Endodermal cell (in vitro differentiated cells): ENCODE measurements around the gene DYNC2LI1. TPM values are rescaled to one million over a fixed set of nuclear protein-coding genes. Genes with fewer than 3 reads are reported as not detected.

Experiments used
- DNase-seq: peaks from one replicate; pipeline ENCODE4 v3.0.0-alpha.2; 2017
- H3K27ac ChIP-seq: 2 replicates; pipeline ENCODE4 v1.5.1; 2013; ENCODE audit warnings: mild to moderate bottlenecking, low read depth, low read length, moderate library complexity
- H3K27me3 ChIP-seq: 2 replicates; pipeline ENCODE4 v1.6.1; 2013; ENCODE audit warnings: mild to moderate bottlenecking, low read length, moderate library complexity; ENCODE audit not compliant: insufficient read depth, control insufficient read depth, poor library complexity, severe bottlenecking
- H3K36me3 ChIP-seq: 2 replicates; pipeline ENCODE4 v1.7.0; 2013; ENCODE audit warnings: mild to moderate bottlenecking, low read length, moderate library complexity; ENCODE audit not compliant: control insufficient read depth, insufficient read depth
- H3K4me1 ChIP-seq: one replicate; pipeline ENCODE4 v1.7.0; 2013; ENCODE audit warnings: low read length; ENCODE audit not compliant: control insufficient read depth, insufficient read depth
- H3K4me3 ChIP-seq: 2 replicates; pipeline ENCODE4 v1.5.1; 2013; ENCODE audit warnings: mild to moderate bottlenecking, low read length, moderate library complexity
- H3K9ac ChIP-seq: 2 replicates; pipeline ENCODE4 v1.6.1; 2013; ENCODE audit warnings: mild to moderate bottlenecking, low read length, moderate library complexity; ENCODE audit not compliant: poor library complexity, severe bottlenecking; ENCODE audit errors: extremely low read depth
- H3K9me3 ChIP-seq: 2 replicates; pipeline ENCODE4 v1.6.1; 2013; ENCODE audit warnings: mild to moderate bottlenecking, low read length, moderate library complexity; ENCODE audit not compliant: control insufficient read depth
- H3K27ac Mint-ChIP-seq: 2 replicates; pipeline ENCODE4 v1.8.0; 2020; ENCODE audit warnings: mixed read lengths
- H3K27me3 Mint-ChIP-seq: 2 replicates; pipeline ENCODE4 v1.8.0; 2021; ENCODE audit warnings: mild to moderate bottlenecking, mixed read lengths; ENCODE audit not compliant: insufficient read depth
- H3K36me3 Mint-ChIP-seq: 2 replicates; pipeline ENCODE4 v1.8.0; 2020; ENCODE audit warnings: low read depth, mixed read lengths
- H3K4me1 Mint-ChIP-seq: 2 replicates; pipeline ENCODE4 v1.8.0; 2020; ENCODE audit warnings: mixed read lengths
- H3K4me3 Mint-ChIP-seq: 2 replicates; pipeline ENCODE4 v1.8.0; 2020; ENCODE audit warnings: mild to moderate bottlenecking, moderate library complexity, mixed read lengths
- H3K9me3 Mint-ChIP-seq: 2 replicates; pipeline ENCODE4 v1.8.0; 2020; ENCODE audit warnings: mild to moderate bottlenecking, mixed read lengths
- CTCF ChIP-seq: fragments of 200-600 bp; sonication (generic); conservative IDR thresholded peaks from 2 replicates; pipeline ENCODE4 v1.5.0; 2021; ENCODE audit warnings: antibody characterized with exemption, mild to moderate bottlenecking
- WGBS, 2 experiments: methylation state at CpG; one replicate each; pipeline versions ENCODE4 v1.1.5 to v1.1.7; 2013; ENCODE audit warnings: missing lambda C conversion rate in 2 of 2, mixed read lengths in 1 of 2; ENCODE audit not compliant: insufficient coverage in 1 of 2, insufficient read length in 1 of 2; 5-methylcytosine and 5-hydroxymethylcytosine counted together
- total RNA-seq, 2 donors: library from RNA; stranded (reverse); fragmentation: NEBNext Ultra II Directional in 1 of 2; extraction: Animal tissue kit (Norgen Biotek cat#: 25700) in 1 of 2; gene quantifications; 2 replicates in 1 of 2; 3 replicates in 1 of 2; pipeline ENCODE4 v1.2.1, GENCODE V29; 2021

The DYNC2LI1 gene
- total RNA-seq, 2 donors from 2014 or later: 17.1 to 39.7 TPM

- no peaks in the 10 kb centered on the region for H3K9me3 Mint-ChIP-seq
- no peak overlapping the region for H3K27ac Mint-ChIP-seq
- H3K27me3 Mint-ChIP-seq: no peaks in the 10 kb centered on the region
- Histone ChIP-seq H3K9ac (no peak overlapping the region), H3K27ac (no peak overlapping the region), H3K4me1 (no peaks in the 10 kb centered on the region), H3K27me3 (no peaks in the 10 kb centered on the region), H3K4me3 (no peak overlapping the region), H3K36me3 (no peaks in the 10 kb centered on the region), H3K9me3 (no peaks in the 10 kb centered on the region)
- no peak for TF ChIP-seq CTCF
- no peaks in the 10 kb centered on the region for H3K36me3 Mint-ChIP-seq
- DNase-seq: no peak
- no peaks in the 10 kb centered on the region for H3K4me1 Mint-ChIP-seq
- no peak overlapping the region for H3K4me3 Mint-ChIP-seq
- whole genome bisulfite sequencing, 2 experiments: 94 to 95% methylated on average over 4 of the region's 4 CpGs
These were observed 7.8 kb upstream of the DYNC2LI1 start for GRCh38 chr2:43766006-43766405.

DNA sequence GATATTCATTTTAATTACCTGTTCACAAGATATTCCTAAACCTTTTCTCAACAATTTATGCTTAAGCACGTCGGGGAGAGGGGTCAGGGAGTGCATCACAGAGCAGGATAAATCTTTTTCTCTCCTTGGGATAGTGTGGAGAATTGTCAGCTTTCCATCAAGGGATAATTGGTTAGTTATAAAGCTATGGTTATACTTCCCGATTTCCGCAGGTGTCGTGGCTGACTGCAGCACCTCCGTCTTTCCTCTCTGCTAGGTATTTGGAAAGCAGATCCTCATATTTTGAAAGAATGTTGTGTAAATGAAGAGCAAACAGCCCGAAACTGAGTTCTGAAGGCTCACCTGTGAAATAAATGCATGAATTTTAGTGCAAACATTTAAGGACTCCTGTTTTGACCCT, 778 bp downstream of the DYNC2LI1 start:
- peak overlapping the region; percentile 78 for H3K4me3 Mint-ChIP-seq
- Histone ChIP-seq H3K36me3 (peaks cover 3% of the 10 kb centered on the region), H3K4me3 (peak overlapping the region; percentile 98), H3K4me1 (no peaks in the 10 kb centered on the region), H3K9ac (peak overlapping the region; percentile 96), H3K27ac (no peak overlapping the region), H3K9me3 (no peaks in the 10 kb centered on the region), H3K27me3 (no peaks in the 10 kb centered on the region)
- no peak for TF ChIP-seq CTCF
- no peak for DNase-seq
- WGBS, 2 experiments: 64 to 88% methylated on average over 5 to 7 of the region's 7 CpGs
- peak overlapping the region; percentile 99 for H3K27ac Mint-ChIP-seq
- H3K4me1 Mint-ChIP-seq: peaks cover 3% of the 10 kb centered on the region
- H3K9me3 Mint-ChIP-seq: no peaks in the 10 kb centered on the region
- H3K27me3 Mint-ChIP-seq: no peaks in the 10 kb centered on the region
- H3K36me3 Mint-ChIP-seq: no peaks in the 10 kb centered on the region

DNA sequence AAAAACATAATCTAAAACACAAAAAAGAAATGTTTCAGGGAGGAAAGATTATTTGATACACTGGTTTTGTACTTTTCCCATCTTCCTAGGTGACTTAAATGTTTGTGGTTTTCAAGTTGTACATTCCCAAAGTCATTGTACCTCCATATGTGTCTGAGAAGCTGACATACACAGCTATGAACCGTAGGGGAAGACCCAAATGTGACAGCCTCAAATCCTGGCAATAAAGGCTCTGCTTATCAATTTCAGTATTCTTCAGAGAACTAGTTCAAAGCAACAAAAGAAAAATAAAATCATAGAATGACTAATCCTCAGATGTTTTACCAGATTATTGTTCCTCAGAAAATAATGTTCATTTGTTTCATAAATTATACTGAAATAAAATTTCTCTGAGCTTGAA, 2.5 kb downstream of the DYNC2LI1 start:
- Histone ChIP-seq H3K4me3 (no peak overlapping the region), H3K9ac (no peak overlapping the region), H3K9me3 (no peaks in the 10 kb centered on the region), H3K27me3 (no peaks in the 10 kb centered on the region), H3K4me1 (no peaks in the 10 kb centered on the region), H3K27ac (no peak overlapping the region), H3K36me3 (peaks cover 3% of the 10 kb centered on the region)
- Mint-ChIP-seq H3K4me1 (peaks cover 3% of the 10 kb centered on the region), H3K27ac (no peak overlapping the region), H3K4me3 (no peak overlapping the region), H3K27me3 (no peaks in the 10 kb centered on the region), H3K36me3 (no peaks in the 10 kb centered on the region), H3K9me3 (no peaks in the 10 kb centered on the region)
- WGBS, 2 experiments: 90 to 100% methylated on average over 1 of the region's 1 CpG
- TF ChIP-seq CTCF: no peak
- no peak for DNase-seq
